H54 (cell line): ENCODE data around the gene C19orf44.
"Not testable (repeated sequence)": the region's sequence is repeated elsewhere in the genome, so short reads cannot be mapped to it uniquely, and the experiment has no call there.

Experiments used
- DNase-seq: peaks from one replicate; pipeline ENCODE4 v3.0.0; 2011; ENCODE audit warnings: low spot score, mixed read lengths; ENCODE audit not compliant: insufficient read length
- FAIRE-seq: peaks from 3 replicates; lab custom pipeline; 2011; peaks lifted over from hg19 to GRCh38; lab: Jason Lieb, UNC
- POLR2A ChIP-seq: IDR thresholded peaks from 2 replicates; pipeline ENCODE4 v1.6.1; 2011; ENCODE audit warnings: low read depth, mild to moderate bottlenecking, low read length

Gene C19orf44

GRCh38 chr19:16544473-16545231 is 48.5 kb downstream of the C19orf44 start:
- DNase-seq (no peak), FAIRE-seq (no peak)
- no peak for TF ChIP-seq POLR2A

GRCh38 chr19:16548956-16549355 is 52.8 kb downstream of the C19orf44 start:
- no peak for FAIRE-seq
- no peak for TF ChIP-seq POLR2A
- DNase-seq: no peak

- not testable (repeated sequence) for FAIRE-seq, DNase-seq
Measured at GRCh38 chr19:16551902-16552301, 55.7 kb downstream of the C19orf44 start.

GRCh38 chr19:16554776-16555175 is 58.6 kb downstream of the C19orf44 start:
- FAIRE-seq (no peak), DNase-seq (no peak)
- TF ChIP-seq POLR2A: no peak

GRCh38 chr19:16559780-16560276 is 63.6 kb downstream of the C19orf44 start:
- DNase-seq (no peak), FAIRE-seq (no peak)
- TF ChIP-seq POLR2A: no peak

- no peak for TF ChIP-seq POLR2A
- DNase-seq: no peak
Measured at GRCh38 chr19:16561382-16561781, 65.2 kb downstream of the C19orf44 start.

GRCh38 chr19:16562608-16563025 is 66.4 kb downstream of the C19orf44 start:
- TF ChIP-seq POLR2A: no peak
- DNase-seq (no peak), FAIRE-seq (no peak)

More at GRCh38 chr19:16561382-16561781, 65.2 kb downstream of the C19orf44 start:
- FAIRE-seq: no peak

- FAIRE-seq (no peak), DNase-seq (no peak)
- TF ChIP-seq POLR2A: no peak
Measured at GRCh38 chr19:16564842-16565241, 68.6 kb downstream of the C19orf44 start.

GRCh38 chr19:16566161-16566560 is 70.0 kb downstream of the C19orf44 start:
- TF ChIP-seq POLR2A: no peak
- no peak for FAIRE-seq

GRCh38 chr19:16566702-16567101 is 70.5 kb downstream of the C19orf44 start:
- FAIRE-seq (no peak), DNase-seq (no peak)
- no peak for TF ChIP-seq POLR2A

More at GRCh38 chr19:16566161-16566560, 70.0 kb downstream of the C19orf44 start:
- no peak for DNase-seq

- DNase-seq: no peak
- no peak for FAIRE-seq
Measured at GRCh38 chr19:16569609-16570320, 73.6 kb downstream of the C19orf44 start.

More at GRCh38 chr19:16569609-16570320, 73.6 kb downstream of the C19orf44 start:
- TF ChIP-seq POLR2A: no peak
